Left ventricle myocardium superior (tissue), 1 donor: ENCODE data around the gene AXIN1. TPM values are rescaled to one million over a fixed set of nuclear protein-coding genes. Genes with fewer than 3 reads are reported as not detected.

Source experiments
- total RNA-seq: library from RNA; stranded (reverse); fragmentation: NEBNext Ultra II Directional; extraction: Animal tissue kit (Norgen Biotek cat#: 25700); gene quantifications from one replicate; pipeline ENCODE4 v1.2.1, GENCODE V29; 2021
- donor health status: DM: no; HTN: yes; CAD: no; lungs with severe emphysema.

Gene AXIN1
- total RNA-seq, 1 donor from 2014 or later = 14.4 TPM

Other genes with a start within 250 kb of the AXIN1 start
- 21.7 TPM for gene NPRL3, start 214.1 kb downstream of the AXIN1 start, total RNA-seq
- gene HBZ, start 200.1 kb downstream of the AXIN1 start, total RNA-seq = not detected
- not detected for gene HBM, start 186.7 kb downstream of the AXIN1 start, total RNA-seq
- gene HBA2, start 179.8 kb downstream of the AXIN1 start, total RNA-seq = 37.2 TPM
- gene HBA1, start 176.0 kb downstream of the AXIN1 start, total RNA-seq = 48.9 TPM
- not detected for gene HBQ1, start 172.3 kb downstream of the AXIN1 start, total RNA-seq
- gene LUC7L, start 123.3 kb downstream of the AXIN1 start, total RNA-seq = 25.4 TPM
- gene FAM234A, start 117.9 kb downstream of the AXIN1 start, total RNA-seq = 143 TPM
- gene RGS11, start 76.8 kb downstream of the AXIN1 start, total RNA-seq = 14.8 TPM
- gene ARHGDIG, start 72.1 kb downstream of the AXIN1 start, total RNA-seq = 14.9 TPM
- 2.6 TPM for gene PDIA2, start 69.6 kb downstream of the AXIN1 start, total RNA-seq
- 77.2 TPM for gene MRPL28, start 17.8 kb upstream of the AXIN1 start, total RNA-seq
- 34.2 TPM for gene PGAP6, start 29.3 kb upstream of the AXIN1 start, total RNA-seq
- 89.2 TPM for gene NME4, start 44.5 kb upstream of the AXIN1 start, total RNA-seq
- 9.8 TPM for gene DECR2, start 49.2 kb upstream of the AXIN1 start, total RNA-seq
- gene RAB11FIP3, start 72.9 kb upstream of the AXIN1 start, total RNA-seq = 28.3 TPM
- gene CAPN15, start 175.0 kb upstream of the AXIN1 start, total RNA-seq = 17.8 TPM
- gene PRR35, start 207.7 kb upstream of the AXIN1 start, total RNA-seq = not detected
- gene NHLRC4, start 214.3 kb upstream of the AXIN1 start, total RNA-seq = 0.52 TPM
- gene PIGQ, start 217.2 kb upstream of the AXIN1 start, total RNA-seq = 16.9 TPM
- 11.4 TPM for gene RAB40C, start 237.3 kb upstream of the AXIN1 start, total RNA-seq